Spleen (tissue), 7 donors: ENCODE data around the gene PEX26.

ENCODE experiments used
- CTCF ChIP-seq, 11 experiments: fragments of 200-600 bp in 7 of 11; fragments of 450-650 bp in 4 of 11; sonication (generic) in 4 of 11; IDR thresholded peaks in 8 of 11; conservative IDR thresholded peaks in 3 of 11; 1 replicate in 7 of 11; 2 replicates in 4 of 11; pipeline versions ENCODE4 v1.4.0 to v1.8.0; 2016 to 2021; ENCODE audit warnings: antibody characterized with exemption in 11 of 11, inconsistent platforms in 4 of 11, mild to moderate bottlenecking in 1 of 11
- POLR2A ChIP-seq, 3 donors: fragments of 450-650 bp; IDR thresholded peaks; one replicate each; pipeline ENCODE4 v1.5.1; 2017; ENCODE audit warnings: antibody characterized with exemption in 3 of 3, mild to moderate bottlenecking in 1 of 3
- donor health status: DM: no; HTN: no; CAD: no; lungs with moderate emphysema.
- donor health status: DM: no; HTN: no; CAD: no.
- donor health status: DM: no; HTN: no; CAD: no.

- TF ChIP-seq CTCF (IDR thresholded peaks at IDR 0.05 in 8 of 11, conservative IDR thresholded peaks at IDR 0.05 in 3 of 11) (no peak), POLR2A (IDR thresholded peaks at IDR 0.05) (no peak)
Measured at GRCh38 chr22:18050065-18050464, 27.7 kb upstream of the PEX26 start.
